ENCODE measurements around the gene ABCD1.

DNA sequence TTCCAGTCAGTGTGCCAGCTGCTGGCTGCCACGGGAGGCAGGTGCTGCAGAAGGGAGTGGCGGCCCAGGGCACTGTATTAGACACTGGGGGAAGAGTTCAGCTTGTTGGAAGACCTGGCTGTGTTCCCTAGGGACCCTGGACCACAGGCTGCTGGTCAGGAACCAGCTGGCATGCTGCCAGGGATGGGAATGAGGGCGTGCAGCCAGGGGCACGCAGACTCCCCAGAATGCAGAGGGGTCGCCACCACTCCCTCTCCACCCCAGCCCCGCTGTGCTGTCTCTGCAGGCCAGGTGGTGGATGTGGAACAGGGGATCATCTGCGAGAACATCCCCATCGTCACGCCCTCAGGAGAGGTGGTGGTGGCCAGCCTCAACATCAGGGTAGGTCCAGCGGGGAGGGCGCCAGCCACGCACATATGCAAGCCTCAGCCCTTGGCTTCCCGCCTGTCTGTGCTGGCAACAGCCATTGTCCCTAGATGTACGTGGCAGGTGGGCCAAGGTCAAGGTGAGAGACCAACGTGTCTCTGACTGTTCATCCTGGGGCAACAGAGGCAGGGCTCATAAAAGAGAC lies 12.3 kb downstream of the ABCD1 start:
- TF ChIP-seq, protein P1, sequence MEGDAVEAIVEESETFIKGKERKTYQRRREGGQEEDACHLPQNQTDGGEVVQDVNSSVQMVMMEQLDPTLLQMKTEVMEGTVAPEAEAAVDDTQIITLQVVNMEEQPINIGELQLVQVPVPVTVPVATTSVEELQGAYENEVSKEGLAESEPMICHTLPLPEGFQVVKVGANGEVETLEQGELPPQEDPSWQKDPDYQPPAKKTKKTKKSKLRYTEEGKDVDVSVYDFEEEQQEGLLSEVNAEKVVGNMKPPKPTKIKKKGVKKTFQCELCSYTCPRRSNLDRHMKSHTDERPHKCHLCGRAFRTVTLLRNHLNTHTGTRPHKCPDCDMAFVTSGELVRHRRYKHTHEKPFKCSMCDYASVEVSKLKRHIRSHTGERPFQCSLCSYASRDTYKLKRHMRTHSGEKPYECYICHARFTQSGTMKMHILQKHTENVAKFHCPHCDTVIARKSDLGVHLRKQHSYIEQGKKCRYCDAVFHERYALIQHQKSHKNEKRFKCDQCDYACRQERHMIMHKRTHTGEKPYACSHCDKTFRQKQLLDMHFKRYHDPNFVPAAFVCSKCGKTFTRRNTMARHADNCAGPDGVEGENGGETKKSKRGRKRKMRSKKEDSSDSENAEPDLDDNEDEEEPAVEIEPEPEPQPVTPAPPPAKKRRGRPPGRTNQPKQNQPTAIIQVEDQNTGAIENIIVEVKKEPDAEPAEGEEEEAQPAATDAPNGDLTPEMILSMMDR (IDR thresholded peaks at IDR 0.05; ENCODE audit: insufficient read depth, low read depth, low read length), result no peak
- TF ChIP-seq EZH2 (IDR thresholded peaks at IDR 0.05; ENCODE audit: insufficient read depth, low read length), result no peak

All from astrocyte (in vitro differentiated cells and primary cell).